Ovary (tissue), 9 donors: ENCODE data around the gene TMPRSS7. TPM values are rescaled to one million over a fixed set of nuclear protein-coding genes. Genes with fewer than 3 reads are reported as not detected.

ENCODE experiments used
- DNase-seq, 5 donors: peaks; one replicate each; pipeline ENCODE4 v3.0.0-alpha.2; 2019 to 2020
- H3K27ac ChIP-seq, 2 donors: fragments of 200-600 bp; one replicate each; pipeline versions ENCODE4 v1.5.1 to v1.8.0; 2019 to 2022
- H3K27me3 ChIP-seq: fragments of 200-600 bp; one replicate; pipeline ENCODE4 v1.8.0; 2022
- H3K36me3 ChIP-seq: fragments of 200-600 bp; sonication (generic); one replicate; pipeline ENCODE4 v1.5.1; 2019
- H3K4me1 ChIP-seq: one replicate; pipeline ENCODE4 v1.8.1; 2013; ENCODE audit warnings: mild to moderate bottlenecking, moderate library complexity; ENCODE audit not compliant: insufficient read depth
- H3K4me3 ChIP-seq: fragments of 200-600 bp; sonication (generic); one replicate; pipeline ENCODE4 v1.5.1; 2017
- H3K9me3 ChIP-seq, 2 donors: fragments of 200-600 bp in 1 of 2; sonication (generic) in 1 of 2; one replicate each; pipeline versions ENCODE4 v1.5.1 to v1.8.1; 2013 to 2019; ENCODE audit warnings: mild to moderate bottlenecking in 1 of 2, moderate library complexity in 1 of 2
- CTCF ChIP-seq, 3 donors: fragments of 450-650 bp in 2 of 3; fragments of 200-600 bp in 1 of 3; IDR thresholded peaks; one replicate each; pipeline versions ENCODE4 v1.5.1 to v1.8.0; 2016 to 2022; ENCODE audit warnings: antibody characterized with exemption in 3 of 3, mild to moderate bottlenecking in 1 of 3
- EP300 ChIP-seq: sonication (generic); formaldehyde crosslinking; IDR thresholded peaks from one replicate; pipeline ENCODE4 v1.6.1; 2017; ENCODE audit warnings: antibody characterized with exemption
- POLR2A ChIP-seq: fragments of 450-650 bp; IDR thresholded peaks from one replicate; pipeline ENCODE4 v1.6.1; 2017; ENCODE audit warnings: antibody characterized with exemption, mild to moderate bottlenecking, moderate library complexity
- WGBS, 3 donors: extraction: QIAGEN DNeasy Blood & Tissue Kit in 1 of 3; methylation state at CpG; one replicate each; pipeline versions ENCODE4 v1.1.5 to v1.1.7; 2013 to 2017; 5-methylcytosine and 5-hydroxymethylcytosine counted together
- intact Hi-C, 4 donors: fragments of 100-400 bp; cut with DNase I; formaldehyde crosslinking; loops; one replicate each; pipeline versions ENCODE4 v1.11.0 to v1.15.1; 2022 to 2023
- polyA plus RNA-seq, 2 donors: library from polyadenylated mRNA; stranded (reverse); fragments of 200-250 nt in 1 of 2; fragments of 350-450 nt in 1 of 2; fragmentation: Illumina TruSeq in 1 of 2; extraction: RNeasy Lipid Tissue Mini Kit (QIAGEN cat#74804) in 1 of 2; gene quantifications; one replicate each; pipeline ENCODE4 v1.2.3, GENCODE V29; 2013 to 2014
- total RNA-seq, 7 donors: library from RNA; depleted of rRNA in 2 of 7; stranded (reverse); fragments of >200 nt in 2 of 7; fragmentation: NEBNext Ultra II Directional in 3 of 7; extraction: Animal tissue kit (Norgen Biotek cat#: 25700) in 3 of 7; gene quantifications; one replicate each; pipeline versions ENCODE4 v1.1.0 to v1.2.4, GENCODE V29; 2016 to 2023
- donor health status: DM: no; HTN: no; CAD: no; lungs with moderate emphysema.
- donor health status: DM: no; HTN: no; CAD: no.
- donor health status: Bipolar disorder and iron deficiency.
- donor health status: DM: yes; HTN: yes; CAD: no.
- donor health status: DM: no; HTN: no; CAD: no.
- donor health status: DM: yes; HTN: yes; CAD: no.

The TMPRSS7 gene
- total and polyA plus RNA-seq, 9 donors = 0.34 TPM; not detected in 8

- H3K27ac ChIP-seq = no peak overlapping the region
- intact Hi-C loops = no loop called here
- H3K4me3 ChIP-seq = no peak overlapping the region
- 72 to 73% (median 72%) methylated on average over 4 of the region's 4 CpGs for WGBS, 3 donors
- no peaks in the 10 kb centered on the region for H3K4me1 ChIP-seq
- no peak for DNase-seq
- no peaks in the 10 kb centered on the region for H3K9me3 ChIP-seq
- TF ChIP-seq POLR2A = no peak
- no peak for TF ChIP-seq EP300
- no peak for TF ChIP-seq CTCF (IDR thresholded peaks at IDR 0.05)
- no peaks in the 10 kb centered on the region for H3K27me3 ChIP-seq
- H3K36me3 ChIP-seq = no peaks in the 10 kb centered on the region
These were observed 54.4 kb downstream of the TMPRSS7 start for GRCh38 chr3:112088944-112089343.

GRCh38 chr3:112089956-112090886 lies 55.7 kb downstream of the TMPRSS7 start:
- no peaks in the 10 kb centered on the region for H3K9me3 ChIP-seq
- H3K27ac ChIP-seq = no peak overlapping the region
- TF ChIP-seq POLR2A = no peak
- TF ChIP-seq CTCF (IDR thresholded peaks at IDR 0.05) = no peak
- TF ChIP-seq EP300 = no peak
- H3K4me3 ChIP-seq = no peak overlapping the region
- no peaks in the 10 kb centered on the region for H3K27me3 ChIP-seq
- H3K4me1 ChIP-seq = no peaks in the 10 kb centered on the region
- WGBS, 3 donors = 81 to 85% (median 82%) methylated on average over 9 of the region's 9 CpGs
- intact Hi-C loops = no loop called here
- DNase-seq = no peak
- no peaks in the 10 kb centered on the region for H3K36me3 ChIP-seq

DNA sequence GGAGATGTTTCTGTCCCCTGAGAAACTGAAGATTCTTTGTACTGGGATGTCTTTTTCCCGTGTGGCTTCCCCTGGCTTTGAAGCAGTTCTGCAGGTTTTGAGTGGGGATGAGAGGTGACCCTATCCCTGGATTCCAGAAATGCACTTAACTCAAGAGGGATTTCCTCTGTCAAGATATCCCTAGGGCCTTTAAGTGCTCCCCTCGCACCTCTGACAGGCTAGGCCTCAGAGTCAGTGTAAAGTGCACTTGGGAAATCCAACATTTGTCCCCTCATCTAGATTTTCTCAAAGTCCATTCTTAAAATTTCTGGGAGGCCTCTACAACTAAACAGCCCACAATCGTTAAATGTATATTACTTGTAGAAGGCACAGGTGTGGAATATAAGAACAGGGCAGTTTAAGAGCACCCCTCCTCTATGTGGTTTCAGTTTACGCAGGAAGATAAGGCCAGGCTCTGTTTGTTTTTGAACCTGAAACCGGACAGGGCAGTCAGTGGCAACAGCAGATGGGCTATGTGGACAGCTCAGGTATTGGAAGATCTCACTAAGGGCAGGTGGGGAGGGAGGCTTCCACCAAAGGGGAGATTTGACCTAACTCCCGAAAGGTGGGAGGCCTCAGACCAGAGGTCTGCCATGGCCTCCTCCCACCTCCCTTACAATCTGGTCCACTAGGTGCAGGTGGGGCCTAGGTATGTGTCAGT lies 56.5 kb downstream of the TMPRSS7 start:
- Histone ChIP-seq H3K9me3 (no peaks in the 10 kb centered on the region), H3K27ac (no peak overlapping the region), H3K4me1 (no peaks in the 10 kb centered on the region), H3K4me3 (no peak overlapping the region), H3K36me3 (no peaks in the 10 kb centered on the region), H3K27me3 (no peaks in the 10 kb centered on the region)
- 87 to 89% (median 88%) methylated on average over 6 of the region's 6 CpGs for WGBS, 3 donors
- TF ChIP-seq CTCF (IDR thresholded peaks at IDR 0.05) = no peak
- DNase-seq = no peak
- intact Hi-C loops = no loop called here

DNA sequence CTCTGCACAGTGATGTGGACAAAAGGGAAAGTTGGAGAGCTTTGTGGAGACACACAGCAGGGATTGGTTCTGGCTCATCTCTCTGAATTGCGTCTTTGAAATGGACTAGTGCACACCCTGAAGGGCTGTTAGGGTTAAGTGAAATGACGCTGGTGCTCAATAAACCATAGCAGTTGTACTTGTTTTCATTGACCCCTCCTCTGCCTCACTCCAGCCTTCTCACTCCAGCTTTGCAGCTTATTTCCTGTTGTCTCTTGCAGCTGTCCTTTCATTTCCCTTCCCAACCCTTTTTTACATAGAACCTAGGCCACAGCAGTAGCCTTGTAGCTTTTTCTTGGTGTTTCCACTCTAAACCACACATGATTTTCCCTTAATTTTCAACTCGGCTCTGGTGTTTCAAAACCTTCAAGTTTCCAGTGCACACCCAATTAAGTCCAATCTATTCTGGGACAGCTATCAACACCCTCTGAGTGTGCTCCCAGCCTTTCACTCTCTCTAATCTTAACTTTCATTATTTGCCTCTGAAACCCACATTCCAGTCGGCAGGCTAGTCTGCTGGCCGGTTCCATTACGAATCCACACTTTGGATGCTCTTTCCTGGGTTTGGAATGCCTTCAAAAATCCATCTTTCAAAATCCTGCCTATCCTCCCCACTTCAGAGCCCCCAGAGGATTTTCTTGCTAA lies 58.1 kb downstream of the TMPRSS7 start:
- TF ChIP-seq CTCF (IDR thresholded peaks at IDR 0.05) (no peak), POLR2A (no peak), EP300 (no peak)
- Histone ChIP-seq H3K36me3 (no peaks in the 10 kb centered on the region), H3K9me3 (no peaks in the 10 kb centered on the region), H3K4me1 (no peaks in the 10 kb centered on the region), H3K27ac (no peak overlapping the region), H3K27me3 (no peaks in the 10 kb centered on the region), H3K4me3 (no peak overlapping the region)
- 24 to 26% (median 25%) methylated on average over 6 of the region's 6 CpGs for WGBS, 3 donors
- intact Hi-C loops = no loop called here
- DNase-seq = no peak
